Measurements from ENCODE around the gene SRGAP3.

DNA sequence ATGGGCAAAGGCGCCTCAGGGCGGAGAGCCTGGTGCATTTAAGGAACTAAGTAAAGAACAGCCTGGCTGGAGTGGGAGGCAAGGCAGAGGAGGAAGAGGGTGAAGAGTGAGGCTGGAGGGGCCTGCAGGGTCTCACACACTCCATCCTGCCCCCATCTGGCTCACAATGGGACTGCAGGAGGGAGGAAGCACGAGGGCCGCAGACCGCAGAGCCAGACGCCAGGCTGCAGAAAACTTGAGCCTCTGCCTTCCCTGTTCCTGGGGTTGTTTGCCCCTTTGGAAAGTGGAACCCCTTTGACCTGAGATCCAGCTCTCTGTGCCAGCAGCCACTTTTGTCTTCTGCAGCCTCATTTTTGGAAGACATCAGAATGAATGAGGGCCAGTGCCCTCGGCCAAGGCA, 138.0 kb downstream of the SRGAP3 start:
- TF ChIP-seq, protein P1, sequence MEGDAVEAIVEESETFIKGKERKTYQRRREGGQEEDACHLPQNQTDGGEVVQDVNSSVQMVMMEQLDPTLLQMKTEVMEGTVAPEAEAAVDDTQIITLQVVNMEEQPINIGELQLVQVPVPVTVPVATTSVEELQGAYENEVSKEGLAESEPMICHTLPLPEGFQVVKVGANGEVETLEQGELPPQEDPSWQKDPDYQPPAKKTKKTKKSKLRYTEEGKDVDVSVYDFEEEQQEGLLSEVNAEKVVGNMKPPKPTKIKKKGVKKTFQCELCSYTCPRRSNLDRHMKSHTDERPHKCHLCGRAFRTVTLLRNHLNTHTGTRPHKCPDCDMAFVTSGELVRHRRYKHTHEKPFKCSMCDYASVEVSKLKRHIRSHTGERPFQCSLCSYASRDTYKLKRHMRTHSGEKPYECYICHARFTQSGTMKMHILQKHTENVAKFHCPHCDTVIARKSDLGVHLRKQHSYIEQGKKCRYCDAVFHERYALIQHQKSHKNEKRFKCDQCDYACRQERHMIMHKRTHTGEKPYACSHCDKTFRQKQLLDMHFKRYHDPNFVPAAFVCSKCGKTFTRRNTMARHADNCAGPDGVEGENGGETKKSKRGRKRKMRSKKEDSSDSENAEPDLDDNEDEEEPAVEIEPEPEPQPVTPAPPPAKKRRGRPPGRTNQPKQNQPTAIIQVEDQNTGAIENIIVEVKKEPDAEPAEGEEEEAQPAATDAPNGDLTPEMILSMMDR (IDR thresholded peaks at IDR 0.05) = peak; percentile 65
- TF ChIP-seq, protein P2, sequence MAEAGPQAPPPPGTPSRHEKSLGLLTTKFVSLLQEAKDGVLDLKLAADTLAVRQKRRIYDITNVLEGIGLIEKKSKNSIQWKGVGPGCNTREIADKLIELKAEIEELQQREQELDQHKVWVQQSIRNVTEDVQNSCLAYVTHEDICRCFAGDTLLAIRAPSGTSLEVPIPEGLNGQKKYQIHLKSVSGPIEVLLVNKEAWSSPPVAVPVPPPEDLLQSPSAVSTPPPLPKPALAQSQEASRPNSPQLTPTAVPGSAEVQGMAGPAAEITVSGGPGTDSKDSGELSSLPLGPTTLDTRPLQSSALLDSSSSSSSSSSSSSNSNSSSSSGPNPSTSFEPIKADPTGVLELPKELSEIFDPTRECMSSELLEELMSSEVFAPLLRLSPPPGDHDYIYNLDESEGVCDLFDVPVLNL (CRISPR knock-in tag; IDR thresholded peaks at IDR 0.05; ENCODE audit: borderline replicate concordance, low read depth) = no peak
- TF ChIP-seq, protein P3, sequence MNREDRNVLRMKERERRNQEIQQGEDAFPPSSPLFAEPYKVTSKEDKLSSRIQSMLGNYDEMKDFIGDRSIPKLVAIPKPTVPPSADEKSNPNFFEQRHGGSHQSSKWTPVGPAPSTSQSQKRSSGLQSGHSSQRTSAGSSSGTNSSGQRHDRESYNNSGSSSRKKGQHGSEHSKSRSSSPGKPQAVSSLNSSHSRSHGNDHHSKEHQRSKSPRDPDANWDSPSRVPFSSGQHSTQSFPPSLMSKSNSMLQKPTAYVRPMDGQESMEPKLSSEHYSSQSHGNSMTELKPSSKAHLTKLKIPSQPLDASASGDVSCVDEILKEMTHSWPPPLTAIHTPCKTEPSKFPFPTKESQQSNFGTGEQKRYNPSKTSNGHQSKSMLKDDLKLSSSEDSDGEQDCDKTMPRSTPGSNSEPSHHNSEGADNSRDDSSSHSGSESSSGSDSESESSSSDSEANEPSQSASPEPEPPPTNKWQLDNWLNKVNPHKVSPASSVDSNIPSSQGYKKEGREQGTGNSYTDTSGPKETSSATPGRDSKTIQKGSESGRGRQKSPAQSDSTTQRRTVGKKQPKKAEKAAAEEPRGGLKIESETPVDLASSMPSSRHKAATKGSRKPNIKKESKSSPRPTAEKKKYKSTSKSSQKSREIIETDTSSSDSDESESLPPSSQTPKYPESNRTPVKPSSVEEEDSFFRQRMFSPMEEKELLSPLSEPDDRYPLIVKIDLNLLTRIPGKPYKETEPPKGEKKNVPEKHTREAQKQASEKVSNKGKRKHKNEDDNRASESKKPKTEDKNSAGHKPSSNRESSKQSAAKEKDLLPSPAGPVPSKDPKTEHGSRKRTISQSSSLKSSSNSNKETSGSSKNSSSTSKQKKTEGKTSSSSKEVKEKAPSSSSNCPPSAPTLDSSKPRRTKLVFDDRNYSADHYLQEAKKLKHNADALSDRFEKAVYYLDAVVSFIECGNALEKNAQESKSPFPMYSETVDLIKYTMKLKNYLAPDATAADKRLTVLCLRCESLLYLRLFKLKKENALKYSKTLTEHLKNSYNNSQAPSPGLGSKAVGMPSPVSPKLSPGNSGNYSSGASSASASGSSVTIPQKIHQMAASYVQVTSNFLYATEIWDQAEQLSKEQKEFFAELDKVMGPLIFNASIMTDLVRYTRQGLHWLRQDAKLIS (CRISPR knock-in tag; IDR thresholded peaks at IDR 0.05; ENCODE audit: borderline replicate concordance) = no peak
- TF ChIP-seq ZBTB21 (CRISPR knock-in tag; IDR thresholded peaks at IDR 0.05; ENCODE audit: borderline replicate concordance) (no peak), ZNF423 (CRISPR knock-in tag; IDR thresholded peaks at IDR 0.05) (no peak), NR1H2 (CRISPR knock-in tag; IDR thresholded peaks at IDR 0.05) (no peak), OVOL2 (CRISPR knock-in tag; IDR thresholded peaks at IDR 0.05; ENCODE audit: borderline replicate concordance) (no peak)
- TF ChIP-seq, protein P4, sequence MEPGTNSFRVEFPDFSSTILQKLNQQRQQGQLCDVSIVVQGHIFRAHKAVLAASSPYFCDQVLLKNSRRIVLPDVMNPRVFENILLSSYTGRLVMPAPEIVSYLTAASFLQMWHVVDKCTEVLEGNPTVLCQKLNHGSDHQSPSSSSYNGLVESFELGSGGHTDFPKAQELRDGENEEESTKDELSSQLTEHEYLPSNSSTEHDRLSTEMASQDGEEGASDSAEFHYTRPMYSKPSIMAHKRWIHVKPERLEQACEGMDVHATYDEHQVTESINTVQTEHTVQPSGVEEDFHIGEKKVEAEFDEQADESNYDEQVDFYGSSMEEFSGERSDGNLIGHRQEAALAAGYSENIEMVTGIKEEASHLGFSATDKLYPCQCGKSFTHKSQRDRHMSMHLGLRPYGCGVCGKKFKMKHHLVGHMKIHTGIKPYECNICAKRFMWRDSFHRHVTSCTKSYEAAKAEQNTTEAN (CRISPR knock-in tag; IDR thresholded peaks at IDR 0.05) = no peak
- TF ChIP-seq, protein P5, sequence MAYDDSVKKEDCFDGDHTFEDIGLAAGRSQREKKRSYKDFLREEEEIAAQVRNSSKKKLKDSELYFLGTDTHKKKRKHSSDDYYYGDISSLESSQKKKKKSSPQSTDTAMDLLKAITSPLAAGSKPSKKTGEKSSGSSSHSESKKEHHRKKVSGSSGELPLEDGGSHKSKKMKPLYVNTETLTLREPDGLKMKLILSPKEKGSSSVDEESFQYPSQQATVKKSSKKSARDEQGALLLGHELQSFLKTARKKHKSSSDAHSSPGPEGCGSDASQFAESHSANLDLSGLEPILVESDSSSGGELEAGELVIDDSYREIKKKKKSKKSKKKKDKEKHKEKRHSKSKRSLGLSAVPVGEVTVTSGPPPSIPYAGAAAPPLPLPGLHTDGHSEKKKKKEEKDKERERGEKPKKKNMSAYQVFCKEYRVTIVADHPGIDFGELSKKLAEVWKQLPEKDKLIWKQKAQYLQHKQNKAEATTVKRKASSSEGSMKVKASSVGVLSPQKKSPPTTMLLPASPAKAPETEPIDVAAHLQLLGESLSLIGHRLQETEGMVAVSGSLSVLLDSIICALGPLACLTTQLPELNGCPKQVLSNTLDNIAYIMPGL (CRISPR knock-in tag; IDR thresholded peaks at IDR 0.05) = no peak
- TF ChIP-seq, protein P6, sequence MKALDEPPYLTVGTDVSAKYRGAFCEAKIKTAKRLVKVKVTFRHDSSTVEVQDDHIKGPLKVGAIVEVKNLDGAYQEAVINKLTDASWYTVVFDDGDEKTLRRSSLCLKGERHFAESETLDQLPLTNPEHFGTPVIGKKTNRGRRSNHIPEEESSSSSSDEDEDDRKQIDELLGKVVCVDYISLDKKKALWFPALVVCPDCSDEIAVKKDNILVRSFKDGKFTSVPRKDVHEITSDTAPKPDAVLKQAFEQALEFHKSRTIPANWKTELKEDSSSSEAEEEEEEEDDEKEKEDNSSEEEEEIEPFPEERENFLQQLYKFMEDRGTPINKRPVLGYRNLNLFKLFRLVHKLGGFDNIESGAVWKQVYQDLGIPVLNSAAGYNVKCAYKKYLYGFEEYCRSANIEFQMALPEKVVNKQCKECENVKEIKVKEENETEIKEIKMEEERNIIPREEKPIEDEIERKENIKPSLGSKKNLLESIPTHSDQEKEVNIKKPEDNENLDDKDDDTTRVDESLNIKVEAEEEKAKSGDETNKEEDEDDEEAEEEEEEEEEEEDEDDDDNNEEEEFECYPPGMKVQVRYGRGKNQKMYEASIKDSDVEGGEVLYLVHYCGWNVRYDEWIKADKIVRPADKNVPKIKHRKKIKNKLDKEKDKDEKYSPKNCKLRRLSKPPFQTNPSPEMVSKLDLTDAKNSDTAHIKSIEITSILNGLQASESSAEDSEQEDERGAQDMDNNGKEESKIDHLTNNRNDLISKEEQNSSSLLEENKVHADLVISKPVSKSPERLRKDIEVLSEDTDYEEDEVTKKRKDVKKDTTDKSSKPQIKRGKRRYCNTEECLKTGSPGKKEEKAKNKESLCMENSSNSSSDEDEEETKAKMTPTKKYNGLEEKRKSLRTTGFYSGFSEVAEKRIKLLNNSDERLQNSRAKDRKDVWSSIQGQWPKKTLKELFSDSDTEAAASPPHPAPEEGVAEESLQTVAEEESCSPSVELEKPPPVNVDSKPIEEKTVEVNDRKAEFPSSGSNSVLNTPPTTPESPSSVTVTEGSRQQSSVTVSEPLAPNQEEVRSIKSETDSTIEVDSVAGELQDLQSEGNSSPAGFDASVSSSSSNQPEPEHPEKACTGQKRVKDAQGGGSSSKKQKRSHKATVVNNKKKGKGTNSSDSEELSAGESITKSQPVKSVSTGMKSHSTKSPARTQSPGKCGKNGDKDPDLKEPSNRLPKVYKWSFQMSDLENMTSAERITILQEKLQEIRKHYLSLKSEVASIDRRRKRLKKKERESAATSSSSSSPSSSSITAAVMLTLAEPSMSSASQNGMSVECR (CRISPR knock-in tag; IDR thresholded peaks at IDR 0.05; ENCODE audit: borderline replicate concordance) = no peak

Data from WTC11 (cell line).